ENCODE results near the gene HUNK.

HUNK gene

DNA sequence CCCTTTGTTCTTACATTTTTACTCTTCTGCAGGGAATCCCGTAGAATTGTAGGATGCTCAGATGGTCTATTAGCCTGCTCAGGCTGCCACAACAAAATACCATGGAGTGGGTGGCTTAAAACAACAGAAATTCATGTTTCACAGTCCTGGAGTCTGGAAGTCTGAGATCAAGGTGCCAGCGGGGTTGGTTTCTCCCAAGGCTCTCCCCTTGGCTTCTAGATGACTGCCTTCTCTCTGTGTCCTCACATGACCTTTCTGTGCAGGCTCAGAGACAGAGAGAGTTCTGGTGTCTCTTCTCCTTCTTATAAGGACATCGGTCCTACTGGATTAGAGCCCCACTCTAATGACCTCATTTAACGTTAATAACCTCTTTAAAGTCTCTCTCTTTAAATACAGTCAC, 41.7 kb downstream of the HUNK start:
- no peak overlapping the region for H3K27ac ChIP-seq
- TF ChIP-seq ZFX (IDR thresholded peaks at IDR 0.05): no peak

- no peak for TF ChIP-seq ZFX (IDR thresholded peaks at IDR 0.05)
- TF ChIP-seq, protein P1, sequence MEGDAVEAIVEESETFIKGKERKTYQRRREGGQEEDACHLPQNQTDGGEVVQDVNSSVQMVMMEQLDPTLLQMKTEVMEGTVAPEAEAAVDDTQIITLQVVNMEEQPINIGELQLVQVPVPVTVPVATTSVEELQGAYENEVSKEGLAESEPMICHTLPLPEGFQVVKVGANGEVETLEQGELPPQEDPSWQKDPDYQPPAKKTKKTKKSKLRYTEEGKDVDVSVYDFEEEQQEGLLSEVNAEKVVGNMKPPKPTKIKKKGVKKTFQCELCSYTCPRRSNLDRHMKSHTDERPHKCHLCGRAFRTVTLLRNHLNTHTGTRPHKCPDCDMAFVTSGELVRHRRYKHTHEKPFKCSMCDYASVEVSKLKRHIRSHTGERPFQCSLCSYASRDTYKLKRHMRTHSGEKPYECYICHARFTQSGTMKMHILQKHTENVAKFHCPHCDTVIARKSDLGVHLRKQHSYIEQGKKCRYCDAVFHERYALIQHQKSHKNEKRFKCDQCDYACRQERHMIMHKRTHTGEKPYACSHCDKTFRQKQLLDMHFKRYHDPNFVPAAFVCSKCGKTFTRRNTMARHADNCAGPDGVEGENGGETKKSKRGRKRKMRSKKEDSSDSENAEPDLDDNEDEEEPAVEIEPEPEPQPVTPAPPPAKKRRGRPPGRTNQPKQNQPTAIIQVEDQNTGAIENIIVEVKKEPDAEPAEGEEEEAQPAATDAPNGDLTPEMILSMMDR (conservative IDR thresholded peaks at IDR 0.05): no peak
- H3K27ac ChIP-seq: no peak overlapping the region
These were observed 42.7 kb downstream of the HUNK start for GRCh38 chr21:31915566-31915965.

DNA sequence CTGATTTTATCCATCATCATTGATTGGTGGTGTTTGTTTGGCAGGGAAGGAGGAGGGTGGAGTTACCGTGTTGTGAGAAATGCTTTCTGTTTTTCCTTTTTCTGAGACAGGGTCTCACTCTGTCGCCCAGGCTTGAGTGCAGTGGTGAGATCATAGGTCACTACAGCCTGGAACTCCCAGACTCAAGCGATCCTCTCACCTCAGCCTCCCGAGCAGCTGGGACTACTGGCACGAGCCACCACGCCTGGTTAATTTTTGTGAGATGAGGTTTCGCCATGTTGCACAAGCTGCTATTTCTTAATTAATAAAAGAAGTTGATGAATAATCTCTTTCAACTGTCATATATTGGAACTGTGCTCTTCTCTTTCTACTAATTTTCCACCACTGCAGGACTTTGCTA, 44.3 kb downstream of the HUNK start:
- TF ChIP-seq, protein P1 (conservative IDR thresholded peaks at IDR 0.05): no peak
- TF ChIP-seq ZFX (IDR thresholded peaks at IDR 0.05): no peak
- no peak overlapping the region for H3K27ac ChIP-seq

GRCh38 chr21:31918250-31918775, 45.5 kb downstream of the HUNK start:
- no peak overlapping the region for H3K27ac ChIP-seq
- TF ChIP-seq ZFX (IDR thresholded peaks at IDR 0.05): no peak
- TF ChIP-seq, protein P1 (conservative IDR thresholded peaks at IDR 0.05): no peak

DNA sequence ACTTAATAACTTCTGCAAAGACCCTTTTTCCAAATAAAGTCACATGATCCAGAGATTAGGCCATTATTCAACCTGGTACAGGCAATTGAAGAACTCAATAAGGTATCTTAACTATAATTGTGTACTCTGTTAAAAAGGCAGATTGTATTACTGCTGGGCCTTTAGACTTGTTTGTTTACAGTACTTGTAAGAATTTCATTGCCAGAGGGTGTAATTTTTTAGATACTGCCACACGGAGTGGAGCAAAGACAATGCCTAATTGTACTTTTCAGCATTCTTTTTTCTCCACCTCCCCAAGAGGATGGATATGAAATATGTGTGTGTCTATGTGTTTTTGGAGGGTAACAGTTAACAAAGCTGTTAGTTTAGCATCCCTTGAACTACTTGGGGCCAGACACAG, 47.5 kb downstream of the HUNK start:
- no peak for TF ChIP-seq ZFX (IDR thresholded peaks at IDR 0.05)
- TF ChIP-seq, protein P1 (conservative IDR thresholded peaks at IDR 0.05): no peak
- H3K27ac ChIP-seq: no peak overlapping the region

- TF ChIP-seq ZFX (IDR thresholded peaks at IDR 0.05): no peak
- TF ChIP-seq, protein P1 (conservative IDR thresholded peaks at IDR 0.05): no peak
These were observed 48.3 kb downstream of the HUNK start for GRCh38 chr21:31921079-31921478.

DNA sequence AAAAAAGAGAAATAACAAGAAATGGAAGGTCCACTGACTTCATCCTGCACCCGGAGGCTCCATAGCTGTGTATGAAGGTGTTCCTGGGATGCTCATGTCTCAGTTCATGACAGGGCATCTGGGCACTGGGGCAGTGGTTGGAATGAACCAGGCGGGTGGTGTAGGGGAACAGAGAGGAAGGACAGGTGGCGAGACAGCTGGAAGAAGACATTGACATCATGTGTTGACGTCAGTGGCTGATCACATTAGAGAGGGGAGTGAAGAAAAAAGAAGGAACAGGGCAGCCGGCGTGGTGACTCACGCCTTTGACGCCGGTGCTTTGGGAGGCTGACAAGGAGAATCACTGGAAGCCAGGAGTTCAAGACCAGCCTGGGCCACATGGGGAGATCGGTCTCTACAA, 50.1 kb downstream of the HUNK start:
- TF ChIP-seq ZFX (IDR thresholded peaks at IDR 0.05): no peak
- TF ChIP-seq, protein P1 (conservative IDR thresholded peaks at IDR 0.05): no peak
- H3K27ac ChIP-seq: no peak overlapping the region

More at GRCh38 chr21:31921079-31921478, 48.3 kb downstream of the HUNK start:
- H3K27ac ChIP-seq: no peak overlapping the region

DNA sequence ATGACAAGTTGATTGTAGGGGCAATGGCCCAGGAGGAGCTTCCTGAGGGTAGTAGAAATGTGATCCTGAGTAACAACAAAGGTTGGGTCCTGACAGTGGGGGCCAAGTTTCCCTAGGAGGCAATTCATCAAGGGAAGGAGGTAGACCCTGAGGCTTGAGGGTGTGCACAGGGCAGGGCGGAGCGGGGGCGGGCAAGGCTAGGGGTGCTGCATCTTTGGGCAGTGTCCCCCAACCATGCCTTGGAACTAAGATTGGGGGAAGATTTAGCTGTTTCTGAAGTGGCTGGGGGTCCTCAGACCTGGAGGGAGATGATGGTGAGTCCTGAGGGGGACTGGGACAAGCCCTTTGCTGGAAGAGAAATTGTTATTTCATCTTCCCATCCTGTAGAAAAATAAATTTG, 50.9 kb downstream of the HUNK start:
- TF ChIP-seq, protein P1 (conservative IDR thresholded peaks at IDR 0.05): no peak
- no peak for TF ChIP-seq ZFX (IDR thresholded peaks at IDR 0.05)
- H3K27ac ChIP-seq: no peak overlapping the region

Data from C4-2B (cell line).